Heart left ventricle (tissue), 16 donors: ENCODE data around the gene STK11IP. TPM values are rescaled to one million over a fixed set of nuclear protein-coding genes. Genes with fewer than 3 reads are reported as not detected.

Experiments
- ATAC-seq, 4 donors: fragments of 200-7000 bp; cut with Tn5 transposase; one replicate each; pipeline ENCODE4 v1.9.1; 2020 to 2022; ENCODE audit warnings: moderate library complexity in 4 of 4, mild to moderate bottlenecking in 3 of 4, moderate number of reproducible peaks in 1 of 4
- DNase-seq, 5 donors: peaks; one replicate each; pipeline ENCODE4 v3.0.0-alpha.2; 2020
- H3K27ac ChIP-seq, 12 donors: fragments of 200-600 bp; sonication (generic) in 4 of 12; one replicate each; pipeline versions ENCODE4 v1.5.0 to v1.8.0; 2016 to 2022; ENCODE audit warnings: mild to moderate bottlenecking in 2 of 12
- H3K27me3 ChIP-seq, 9 donors: fragments of 200-600 bp; sonication (generic) in 2 of 9; one replicate each; pipeline versions ENCODE4 v1.5.1 to v1.8.0; 2016 to 2022; ENCODE audit warnings: mild to moderate bottlenecking in 3 of 9
- H3K36me3 ChIP-seq, 9 donors: fragments of 200-600 bp; sonication (generic) in 2 of 9; one replicate each; pipeline versions ENCODE4 v1.5.0 to v1.8.0; 2018 to 2022; ENCODE audit warnings: mild to moderate bottlenecking in 2 of 9
- H3K4me1 ChIP-seq, 12 donors: fragments of 200-600 bp; sonication (generic) in 4 of 12; one replicate each; pipeline versions ENCODE4 v1.5.0 to v1.8.0; 2016 to 2022; ENCODE audit warnings: mild to moderate bottlenecking in 3 of 12
- H3K4me3 ChIP-seq, 12 donors: fragments of 200-600 bp; sonication (generic) in 4 of 12; one replicate each; pipeline versions ENCODE4 v1.5.0 to v1.8.0; 2017 to 2022; ENCODE audit warnings: mild to moderate bottlenecking in 9 of 12, moderate library complexity in 4 of 12
- H3K9me3 ChIP-seq, 12 donors: fragments of 200-600 bp; sonication (generic) in 4 of 12; one replicate each; pipeline versions ENCODE4 v1.5.0 to v1.8.0; 2016 to 2022; ENCODE audit warnings: mild to moderate bottlenecking in 1 of 12
- POLR2A ChIP-seq, 2 donors: fragments of 450-650 bp; IDR thresholded peaks; one replicate each; pipeline ENCODE4 v1.6.1; 2017; ENCODE audit warnings: antibody characterized with exemption in 2 of 2, mild to moderate bottlenecking in 2 of 2, moderate library complexity in 2 of 2
- WGBS, 4 donors: extraction: QIAGEN DNeasy Blood & Tissue Kit in 2 of 4; methylation state at CpG; one replicate each; pipeline versions ENCODE4 v1.1.5 to v1.1.7; 2013 to 2018; 5-methylcytosine and 5-hydroxymethylcytosine counted together
- intact Hi-C, 10 donors: fragments of 100-400 bp; cut with DNase I; formaldehyde crosslinking; loops; one replicate each; pipeline versions ENCODE4 v1.11.1 to v1.14.2; 2022
- polyA plus RNA-seq, 2 donors: library from polyadenylated mRNA; stranded (reverse); fragments of 200-250 nt; gene quantifications; one replicate each; pipeline ENCODE4 v1.2.3, GENCODE V29; 2013
- total RNA-seq, 9 donors: library from RNA; depleted of rRNA in 2 of 9; stranded (reverse); fragments of >200 nt in 2 of 9; fragmentation: NEBNext Ultra II Directional in 3 of 9; extraction: Animal tissue kit (Norgen Biotek cat#: 25700) in 3 of 9; gene quantifications; one replicate each; pipeline versions ENCODE4 v1.1.0 to v1.2.4, GENCODE V29; 2016 to 2023
- TF ChIP-seq, protein P1 (sequence below), 12 donors: fragments of 200-600 bp; sonication (generic) in 4 of 12; IDR thresholded peaks; one replicate each; pipeline versions ENCODE4 v1.5.0 to v1.8.0; 2018 to 2022; ENCODE audit warnings: antibody characterized with exemption in 12 of 12, mild to moderate bottlenecking in 5 of 12
- donor health status: ischemic (EF 13 %, LVEDD 7.1; RV severe dilation, severe dysfunction).
- donor health status: healthy with polysubstance abuse.
- donor health status: DM: no; HTN: yes; CAD: no.
- donor health status: DM: no; HTN: no; CAD: no.
- donor health status: ischemic (EF 25% LVEDD 6.9; RV normal size, moderate dysfunction).
- donor health status: ischemic (EF 25% LVEDD 5.7; RV mildly dilated, moderate dysfunction).
- donor health status: healthy.
- donor health status: DM: yes; HTN: yes; CAD: no.
- donor health status: ischemic (EF 35%, LVEDD 5.7; RV mildly dilated, moderate dysfunction).
- donor health status: nonischemic (EF 11% LVEDD 7.7; RV severe dilation, severe dysfunction).
- donor health status: DM: yes; HTN: yes; CAD: no.
- donor health status: PGD.
- donor health status: ischemic (EF 29% LVEDD 5.4; RV normal size, mild dysfunction).
- donor health status: nonischemic (EF 23%, LVEDD 6.1; RV moderate dilation, normal function).

STK11IP gene
- total and polyA plus RNA-seq, 11 donors, result 7.3 to 24.1 (median 14.9) TPM

DNA sequence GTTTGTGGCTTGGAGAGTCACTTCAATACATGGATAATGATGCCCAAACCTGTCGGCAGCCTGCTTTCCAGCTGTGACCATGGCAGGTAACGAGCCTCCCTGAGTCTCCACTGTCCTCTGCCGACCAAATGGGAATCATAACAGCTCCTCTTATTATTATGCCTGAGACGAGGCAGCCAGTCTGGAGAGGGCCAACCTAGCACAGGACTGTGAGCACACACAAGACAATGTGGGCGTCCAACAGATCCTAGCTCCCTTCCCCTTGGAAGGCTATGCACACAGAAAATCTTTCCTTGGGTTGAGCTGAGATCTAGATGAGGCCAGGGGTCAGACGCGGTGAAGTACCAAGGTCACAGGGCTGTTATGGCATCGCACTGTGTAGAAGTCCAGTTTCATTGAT, 28.9 kb downstream of the STK11IP start:
- H3K4me3 ChIP-seq, result peak overlapping the region in 6 of 12 donors; percentile 49 to 71 (median 60)
- ATAC-seq (no peak), DNase-seq (no peak)
- TF ChIP-seq, protein P1, sequence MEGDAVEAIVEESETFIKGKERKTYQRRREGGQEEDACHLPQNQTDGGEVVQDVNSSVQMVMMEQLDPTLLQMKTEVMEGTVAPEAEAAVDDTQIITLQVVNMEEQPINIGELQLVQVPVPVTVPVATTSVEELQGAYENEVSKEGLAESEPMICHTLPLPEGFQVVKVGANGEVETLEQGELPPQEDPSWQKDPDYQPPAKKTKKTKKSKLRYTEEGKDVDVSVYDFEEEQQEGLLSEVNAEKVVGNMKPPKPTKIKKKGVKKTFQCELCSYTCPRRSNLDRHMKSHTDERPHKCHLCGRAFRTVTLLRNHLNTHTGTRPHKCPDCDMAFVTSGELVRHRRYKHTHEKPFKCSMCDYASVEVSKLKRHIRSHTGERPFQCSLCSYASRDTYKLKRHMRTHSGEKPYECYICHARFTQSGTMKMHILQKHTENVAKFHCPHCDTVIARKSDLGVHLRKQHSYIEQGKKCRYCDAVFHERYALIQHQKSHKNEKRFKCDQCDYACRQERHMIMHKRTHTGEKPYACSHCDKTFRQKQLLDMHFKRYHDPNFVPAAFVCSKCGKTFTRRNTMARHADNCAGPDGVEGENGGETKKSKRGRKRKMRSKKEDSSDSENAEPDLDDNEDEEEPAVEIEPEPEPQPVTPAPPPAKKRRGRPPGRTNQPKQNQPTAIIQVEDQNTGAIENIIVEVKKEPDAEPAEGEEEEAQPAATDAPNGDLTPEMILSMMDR (IDR thresholded peaks at IDR 0.05), result peak in 5 of 12 donors; percentile 7 to 29 (median 17)
- TF ChIP-seq POLR2A (IDR thresholded peaks at IDR 0.05), result no peak
- H3K27ac ChIP-seq, result peak overlapping the region; percentile 44 to 100 (median 95)
- H3K27me3 ChIP-seq, result peaks cover 0 to 12% (median 6%) of the 10 kb centered on the region in 9 donors
- H3K36me3 ChIP-seq, result no peaks in the 10 kb centered on the region
- H3K4me1 ChIP-seq, result peaks cover 0 to 64% (median 5%) of the 10 kb centered on the region in 12 donors
- intact Hi-C loops, result loop anchor here in 2 of 10 donors (5.0 to 10.0 kb wide), 2 partner anchors 54 to 222 kb away; partner anchors contain the start of genes INHA (in 1 of the 2) and OBSL1 (in 1 of the 2)
- H3K9me3 ChIP-seq, result no peaks in the 10 kb centered on the region
- 54 to 61% (median 60%) methylated on average over 8 of the region's 8 CpGs for WGBS, 4 donors

DNA sequence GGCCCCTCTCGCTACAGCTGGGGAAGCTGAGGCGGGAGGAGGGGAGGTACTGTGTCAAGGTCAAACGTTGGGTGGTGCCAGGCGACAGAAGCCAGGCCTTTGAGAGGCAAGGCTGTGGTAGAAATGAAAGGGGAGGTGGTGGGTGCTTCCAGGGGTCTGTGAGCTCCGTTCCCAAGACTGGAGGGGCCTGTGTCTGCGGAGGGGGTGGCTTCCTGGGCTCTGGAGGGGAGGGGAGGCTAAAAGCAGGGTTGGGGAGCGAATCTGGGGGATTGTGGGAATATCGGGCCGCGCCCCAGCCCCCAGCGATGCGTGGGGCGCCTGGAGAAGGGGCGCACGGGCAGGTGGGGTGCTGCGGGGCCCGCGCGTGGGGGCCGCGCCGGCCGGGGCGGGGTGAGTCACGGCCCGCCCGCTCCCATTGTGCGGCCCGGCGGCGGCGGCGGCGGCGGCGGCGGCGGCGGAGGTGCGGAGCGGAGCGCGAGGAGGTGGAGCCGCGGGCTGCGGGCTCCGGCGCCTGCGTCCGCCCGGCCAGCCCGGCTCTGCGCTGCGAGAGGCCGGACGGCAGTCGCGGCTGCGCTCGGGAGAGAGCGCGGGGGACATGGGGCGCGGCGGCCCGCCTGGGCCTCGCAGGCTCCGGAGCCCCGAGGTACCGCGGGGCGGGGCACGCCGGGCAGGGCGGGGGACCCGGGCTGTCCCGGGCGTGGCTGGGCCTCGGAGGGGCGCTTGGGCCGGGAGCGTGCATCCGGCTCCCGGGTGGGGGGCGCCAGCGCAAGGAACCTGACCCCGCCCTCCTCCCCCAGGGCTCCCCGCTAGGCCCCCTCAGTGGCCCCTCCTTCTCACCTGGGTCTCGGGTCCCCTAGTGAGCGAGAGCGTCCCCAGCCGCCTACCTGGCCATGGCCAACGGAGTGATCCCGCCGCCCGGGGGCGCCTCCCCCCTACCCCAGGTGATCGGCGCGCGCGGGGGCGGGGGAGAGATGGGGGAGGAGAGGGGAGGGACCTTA, 29.7 kb downstream of the STK11IP start, which contains the start of gene SLC4A3:
TSS of gene SLC4A3 (plus strand) at position 528 of the 998 bp plus-strand sequence. CDS start at position 891, 363 bp downstream.
- ATAC-seq (peak in 2 of 4 donors; percentile 8 to 14), DNase-seq (peak in 3 of 5 donors; percentile 52 to 79 (median 67))
- Histone ChIP-seq H3K36me3 (peaks cover 0 to 5% (median 0%) of the 10 kb centered on the region in 9 donors), H3K9me3 (no peaks in the 10 kb centered on the region), H3K4me1 (peaks cover 0 to 67% (median 6%) of the 10 kb centered on the region in 12 donors), H3K27me3 (peaks cover 0 to 12% (median 6%) of the 10 kb centered on the region in 9 donors), H3K27ac (peak within 1 kb of the TSS; percentile 76 to 100 (median 95)), H3K4me3 (peak within 1 kb of the TSS; percentile 44 to 71 (median 60))
- TF ChIP-seq POLR2A (IDR thresholded peaks at IDR 0.05), result peak in 1 of 2 donors; percentile 34
- TF ChIP-seq, protein P1 (IDR thresholded peaks at IDR 0.05), result peak in 2 of 12 donors; percentile 17 to 34
- 2 to 10% (median 3%) methylated on average over 24 to 103 of the region's 103 CpGs for WGBS, 4 donors
- intact Hi-C loops, result loop anchor here in 2 of 10 donors (1.0 to 10.0 kb wide), 4 partner anchors 17 to 223 kb away; partner anchors contain the start of genes OBSL1 (in 2 of the 2) and INHA (in 1 of the 2)

DNA sequence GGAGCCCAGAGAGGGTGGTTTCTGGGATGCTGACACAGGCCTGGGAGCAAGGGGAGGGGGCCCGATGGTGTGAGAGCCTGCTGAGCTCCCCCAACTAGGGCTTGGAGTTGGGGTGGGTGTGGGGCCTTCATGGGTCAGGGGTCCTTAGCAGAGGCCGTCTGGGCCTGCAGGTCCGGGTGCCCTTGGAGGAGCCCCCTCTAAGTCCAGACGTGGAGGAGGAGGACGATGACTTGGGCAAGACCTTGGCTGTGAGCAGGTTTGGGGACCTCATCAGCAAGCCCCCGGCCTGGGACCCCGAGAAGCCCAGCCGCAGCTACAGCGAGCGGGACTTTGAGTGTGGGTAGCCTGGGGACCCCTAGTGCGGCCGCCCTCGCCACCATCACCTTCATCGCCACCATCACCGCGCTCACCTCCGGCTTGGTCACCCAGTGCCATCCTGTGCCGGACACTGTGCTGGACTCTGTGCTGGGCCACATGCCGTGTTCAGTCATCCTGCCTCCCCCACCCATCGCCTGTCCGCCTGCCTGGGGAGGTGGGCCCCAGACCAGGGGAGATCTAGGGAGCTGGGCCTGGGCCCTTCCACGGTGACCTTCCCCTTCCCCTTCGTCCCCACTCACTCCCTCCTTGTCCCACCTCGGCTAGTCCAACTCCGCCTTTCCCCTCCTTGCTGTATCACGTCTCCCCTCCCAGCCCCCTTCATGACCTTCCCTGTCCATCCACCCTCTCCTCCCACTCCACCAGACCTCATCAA, 30.8 kb downstream of the STK11IP start:
- peak in 2 of 4 donors; percentile 5 to 9 for ATAC-seq
- WGBS, 4 donors, result 55 to 69% (median 64%) methylated on average over 16 to 26 of the region's 26 CpGs
- DNase-seq, result peak in 2 of 5 donors; percentile 18 to 53
- H3K36me3 ChIP-seq, result peaks cover 0 to 15% (median 0%) of the 10 kb centered on the region in 9 donors
- TF ChIP-seq, protein P1 (IDR thresholded peaks at IDR 0.05), result no peak
- no peak for TF ChIP-seq POLR2A (IDR thresholded peaks at IDR 0.05)
- peak overlapping the region; percentile 44 to 71 (median 60) for H3K4me3 ChIP-seq
- intact Hi-C loops, result loop anchor here in 2 of 10 donors (1.0 to 10.0 kb wide), 4 partner anchors 16 to 224 kb away; partner anchors contain the start of genes OBSL1 (in 2 of the 2) and INHA (in 1 of the 2)
- no peaks in the 10 kb centered on the region for H3K9me3 ChIP-seq
- peaks cover 0 to 12% (median 6%) of the 10 kb centered on the region in 9 donors for H3K27me3 ChIP-seq
- peak overlapping the region; percentile 76 to 100 (median 95) for H3K27ac ChIP-seq
- H3K4me1 ChIP-seq, result peaks cover 0 to 74% (median 7%) of the 10 kb centered on the region in 12 donors
